Suprapubic skin (tissue), 4 donors: ENCODE data around the gene NPAS3. TPM values are rescaled to one million over a fixed set of nuclear protein-coding genes. Genes with fewer than 3 reads are reported as not detected.
A peak's percentile ranks its signal among the peaks of the same experiment; 100 is the strongest.

Source experiments
- DNase-seq, 2 donors: peaks; one replicate each; pipeline ENCODE4 v3.0.0-alpha.2; 2019; ENCODE audit warnings: low spot score in 2 of 2
- H3K27ac ChIP-seq: fragments of 200-600 bp; sonication (generic); one replicate; pipeline ENCODE4 v1.5.1; 2019
- H3K27me3 ChIP-seq: fragments of 200-600 bp; sonication (generic); one replicate; pipeline ENCODE4 v1.5.1; 2019
- H3K36me3 ChIP-seq: fragments of 200-600 bp; sonication (generic); one replicate; pipeline ENCODE4 v1.5.1; 2019
- H3K4me1 ChIP-seq: fragments of 200-600 bp; sonication (generic); one replicate; pipeline ENCODE4 v1.5.1; 2019
- H3K4me3 ChIP-seq: fragments of 200-600 bp; sonication (generic); one replicate; pipeline ENCODE4 v1.5.1; 2019; ENCODE audit warnings: mild to moderate bottlenecking
- H3K9me3 ChIP-seq: fragments of 200-600 bp; sonication (generic); one replicate; pipeline ENCODE4 v1.5.1; 2019
- EP300 ChIP-seq: sonication (generic); formaldehyde crosslinking; IDR thresholded peaks from one replicate; pipeline ENCODE4 v1.6.1; 2017; ENCODE audit warnings: antibody characterized with exemption
- POLR2A ChIP-seq, 2 donors: fragments of 450-650 bp; IDR thresholded peaks; one replicate each; pipeline ENCODE4 v1.6.1; 2017; ENCODE audit warnings: antibody characterized with exemption in 2 of 2, mild to moderate bottlenecking in 2 of 2, moderate library complexity in 2 of 2
- POLR2AphosphoS5 ChIP-seq, 3 donors: sonication (generic); formaldehyde crosslinking; IDR thresholded peaks; one replicate each; pipeline ENCODE4 v1.6.1; 2017; ENCODE audit warnings: antibody characterized with exemption in 3 of 3
- WGBS: methylation state at CpG from one replicate; pipeline ENCODE4 v1.1.5; 2018; 5-methylcytosine and 5-hydroxymethylcytosine counted together
- total RNA-seq, 4 donors: library from RNA; depleted of rRNA; stranded (reverse); fragments of >200 nt; gene quantifications; one replicate each; pipeline ENCODE4 v1.1.0, GENCODE V29; 2016
- TF ChIP-seq, protein P1 (sequence below), 2 donors: fragments of 200-600 bp in 1 of 2; fragments of 450-650 bp in 1 of 2; sonication (generic) in 1 of 2; IDR thresholded peaks; one replicate each; pipeline ENCODE4 v1.5.1; 2016 to 2019; ENCODE audit warnings: antibody characterized with exemption in 2 of 2, mild to moderate bottlenecking in 1 of 2, moderate library complexity in 1 of 2

The NPAS3 gene
- total RNA-seq, 4 donors from 2014 or later: 0.17 to 0.45 (median 0.29) TPM; not detected in 1

DNA sequence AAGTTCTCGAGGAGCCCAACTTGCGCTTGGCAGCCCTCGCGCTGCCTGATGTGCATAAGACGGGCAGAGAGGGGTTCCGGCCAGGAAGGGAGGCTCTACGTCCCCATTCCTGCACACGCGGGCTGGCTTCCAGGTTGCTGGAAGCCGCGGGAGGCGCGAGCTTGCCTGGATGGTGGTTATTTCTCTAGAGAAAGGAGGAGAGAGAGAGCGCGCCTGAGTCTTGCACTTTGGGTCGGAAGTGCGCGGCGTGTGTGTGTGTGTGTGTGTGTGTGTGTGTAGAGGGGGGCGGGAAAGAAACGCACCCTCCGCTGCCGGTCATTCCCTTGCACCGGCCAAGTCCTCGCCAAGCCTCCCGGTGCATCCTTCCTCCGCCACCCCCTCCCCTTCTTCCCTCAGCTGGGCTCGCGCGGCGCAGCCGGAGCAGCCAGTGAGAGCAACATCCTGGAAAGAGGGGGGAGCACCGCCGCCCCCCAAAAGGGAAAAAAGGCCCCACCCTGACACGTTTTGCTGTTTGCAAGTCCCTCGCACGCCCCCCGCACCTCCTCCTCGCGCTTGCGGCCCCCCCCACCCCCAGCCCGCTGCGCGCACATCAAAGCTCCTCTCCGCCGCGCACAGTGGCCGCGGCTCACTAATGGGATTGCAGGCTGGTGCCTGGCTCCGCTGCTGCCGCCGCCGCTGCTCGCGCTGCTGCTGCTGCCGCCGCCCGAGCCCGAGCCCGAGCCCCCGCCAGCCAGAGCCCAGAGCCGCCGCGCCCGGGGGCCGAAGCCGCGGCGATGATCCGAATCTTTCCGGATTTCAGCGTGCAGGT lies 4.4 kb upstream of the NPAS3 start:
- peaks cover 28% of the 10 kb centered on the region for H3K4me1 ChIP-seq
- TF ChIP-seq EP300 (no peak), POLR2AphosphoS5 (IDR thresholded peaks at IDR 0.05) (no peak), POLR2A (IDR thresholded peaks at IDR 0.05) (no peak)
- TF ChIP-seq, protein P1, sequence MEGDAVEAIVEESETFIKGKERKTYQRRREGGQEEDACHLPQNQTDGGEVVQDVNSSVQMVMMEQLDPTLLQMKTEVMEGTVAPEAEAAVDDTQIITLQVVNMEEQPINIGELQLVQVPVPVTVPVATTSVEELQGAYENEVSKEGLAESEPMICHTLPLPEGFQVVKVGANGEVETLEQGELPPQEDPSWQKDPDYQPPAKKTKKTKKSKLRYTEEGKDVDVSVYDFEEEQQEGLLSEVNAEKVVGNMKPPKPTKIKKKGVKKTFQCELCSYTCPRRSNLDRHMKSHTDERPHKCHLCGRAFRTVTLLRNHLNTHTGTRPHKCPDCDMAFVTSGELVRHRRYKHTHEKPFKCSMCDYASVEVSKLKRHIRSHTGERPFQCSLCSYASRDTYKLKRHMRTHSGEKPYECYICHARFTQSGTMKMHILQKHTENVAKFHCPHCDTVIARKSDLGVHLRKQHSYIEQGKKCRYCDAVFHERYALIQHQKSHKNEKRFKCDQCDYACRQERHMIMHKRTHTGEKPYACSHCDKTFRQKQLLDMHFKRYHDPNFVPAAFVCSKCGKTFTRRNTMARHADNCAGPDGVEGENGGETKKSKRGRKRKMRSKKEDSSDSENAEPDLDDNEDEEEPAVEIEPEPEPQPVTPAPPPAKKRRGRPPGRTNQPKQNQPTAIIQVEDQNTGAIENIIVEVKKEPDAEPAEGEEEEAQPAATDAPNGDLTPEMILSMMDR (IDR thresholded peaks at IDR 0.05): no peak
- DNase-seq: no peak
- no peaks in the 10 kb centered on the region for H3K36me3 ChIP-seq
- peaks cover 51% of the 10 kb centered on the region for H3K27me3 ChIP-seq
- peak overlapping the region; percentile 57 for H3K4me3 ChIP-seq
- H3K9me3 ChIP-seq: no peaks in the 10 kb centered on the region
- under 1% methylated on average over 18 of the region's 72 CpGs for WGBS
- H3K27ac ChIP-seq: no peak overlapping the region

DNA sequence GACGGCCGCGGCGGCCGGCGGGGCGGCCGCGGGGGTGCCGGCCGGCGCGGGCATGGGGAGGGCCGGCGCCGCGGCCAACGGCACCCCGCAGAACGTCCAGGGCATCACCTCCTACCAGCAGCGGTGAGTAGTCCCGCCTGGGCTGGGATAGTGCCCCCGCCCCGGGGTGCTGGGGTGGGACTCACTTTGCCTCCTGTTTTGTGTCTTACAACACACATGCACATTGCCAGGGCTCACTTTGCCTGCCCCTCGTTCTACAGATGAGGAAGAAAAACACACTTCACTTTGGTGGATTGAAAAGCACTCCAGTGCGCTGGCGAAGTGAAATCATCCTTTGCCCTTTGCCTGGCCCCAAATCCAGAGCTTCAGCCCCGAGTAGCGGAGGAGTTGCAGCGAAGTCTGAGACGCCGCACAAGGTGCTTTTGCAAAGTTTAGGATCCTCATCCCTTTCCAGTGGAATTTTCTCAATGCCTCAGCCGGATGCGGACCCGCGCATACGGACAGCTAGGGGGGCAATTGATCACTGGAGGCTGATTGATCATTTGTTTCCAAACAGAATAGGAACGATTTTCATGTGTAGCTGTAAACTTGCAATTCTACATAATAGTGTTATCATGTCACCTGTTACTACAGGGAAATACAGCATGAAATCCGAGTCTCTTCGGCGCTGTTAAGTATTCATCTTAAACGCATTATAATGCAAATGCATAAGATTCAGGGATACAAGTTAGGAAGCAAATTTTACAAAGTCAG lies 3.6 kb upstream of the NPAS3 start:
- no peak for TF ChIP-seq POLR2A (IDR thresholded peaks at IDR 0.05)
- no peak for TF ChIP-seq EP300
- TF ChIP-seq POLR2AphosphoS5 (IDR thresholded peaks at IDR 0.05): no peak
- TF ChIP-seq, protein P1 (IDR thresholded peaks at IDR 0.05): no peak
- H3K36me3 ChIP-seq: no peaks in the 10 kb centered on the region
- H3K9me3 ChIP-seq: no peaks in the 10 kb centered on the region
- H3K4me3 ChIP-seq: peak overlapping the region; percentile 57
- H3K4me1 ChIP-seq: peaks cover 31% of the 10 kb centered on the region
- no peak overlapping the region for H3K27ac ChIP-seq
- H3K27me3 ChIP-seq: peaks cover 51% of the 10 kb centered on the region
- no peak for DNase-seq
- 16% methylated on average over 18 of the region's 42 CpGs for WGBS

DNA sequence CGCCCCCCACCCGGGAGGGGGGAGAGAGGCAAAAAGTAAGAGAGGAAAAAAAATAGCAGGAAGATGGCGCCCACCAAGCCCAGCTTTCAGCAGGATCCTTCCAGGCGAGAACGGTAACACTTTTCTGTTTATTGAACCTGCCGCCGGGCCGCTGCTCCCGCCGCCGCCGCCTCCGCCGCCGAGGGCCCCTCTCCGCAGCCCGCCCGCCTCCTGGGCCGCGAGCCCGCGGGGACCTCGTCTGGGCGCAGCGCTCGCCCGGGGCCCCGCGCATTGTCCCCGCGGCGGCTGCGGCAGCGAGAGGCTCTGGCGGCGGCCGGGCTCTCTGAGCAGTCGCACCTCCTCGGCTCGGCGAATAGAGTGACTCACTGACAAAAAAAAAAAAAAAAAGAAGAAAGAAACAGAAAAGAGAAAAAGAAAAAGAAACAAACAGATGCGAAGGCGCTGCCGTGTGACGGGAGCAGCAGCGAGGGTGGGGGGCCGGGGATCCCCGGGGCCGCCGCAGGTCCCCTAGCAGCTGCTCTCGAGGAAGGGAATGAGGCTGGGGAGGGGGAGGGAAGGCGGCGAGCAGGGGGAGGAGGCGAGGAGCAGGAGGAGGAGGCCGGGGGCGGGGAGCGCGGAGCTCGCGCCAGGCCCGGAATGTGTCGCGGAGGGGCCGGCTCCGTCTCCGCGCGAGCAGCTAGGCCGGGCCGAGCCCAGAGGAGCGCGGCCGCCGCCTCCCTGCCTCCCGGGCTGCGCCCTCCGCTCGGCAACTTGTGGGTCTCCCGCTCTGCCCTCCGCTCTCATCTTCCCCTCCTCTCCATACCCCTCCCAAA lies 781 bp downstream of the NPAS3 start:
- no peak for TF ChIP-seq POLR2A (IDR thresholded peaks at IDR 0.05)
- TF ChIP-seq, protein P1 (IDR thresholded peaks at IDR 0.05): no peak
- no peak for TF ChIP-seq POLR2AphosphoS5 (IDR thresholded peaks at IDR 0.05)
- no peak for TF ChIP-seq EP300
- no peaks in the 10 kb centered on the region for H3K36me3 ChIP-seq
- peaks cover 23% of the 10 kb centered on the region for H3K27me3 ChIP-seq
- peak overlapping the region; percentile 87 for H3K27ac ChIP-seq
- DNase-seq: peak; percentile 83
- H3K4me1 ChIP-seq: peaks cover 20% of the 10 kb centered on the region
- H3K9me3 ChIP-seq: no peaks in the 10 kb centered on the region
- WGBS: under 1% methylated on average over 60 of the region's 80 CpGs
- peak overlapping the region; percentile 64 for H3K4me3 ChIP-seq

DNA sequence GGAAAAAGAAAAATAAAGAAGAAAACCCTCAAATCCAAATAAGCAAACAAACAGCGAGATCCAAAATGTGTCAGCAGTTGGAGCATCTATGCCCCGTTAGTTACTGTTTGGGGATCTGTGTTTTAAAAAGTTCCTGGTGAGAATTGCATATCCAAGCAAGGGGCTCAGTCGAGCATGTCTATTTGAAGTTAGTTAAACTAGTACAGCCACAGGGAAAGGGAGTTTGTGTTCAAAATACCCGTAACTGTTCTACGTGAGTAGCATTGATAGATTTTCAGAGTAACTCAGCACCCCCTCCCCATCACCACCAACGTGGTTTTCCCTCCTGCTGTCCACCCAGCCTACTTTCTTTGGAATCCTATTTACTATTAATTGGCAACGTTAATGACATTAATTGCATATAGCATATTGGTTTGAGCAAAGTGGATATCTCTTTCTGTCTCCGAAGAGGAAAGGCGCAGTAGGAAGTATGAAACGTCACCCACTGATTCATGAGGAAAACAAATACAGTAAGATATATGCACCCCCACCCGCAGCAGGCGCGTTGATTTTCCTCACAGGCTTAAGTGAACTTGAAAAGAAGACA lies 1.5 kb downstream of the NPAS3 start:
- no peaks in the 10 kb centered on the region for H3K9me3 ChIP-seq
- peak overlapping the region; percentile 87 for H3K27ac ChIP-seq
- H3K4me1 ChIP-seq: peaks cover 13% of the 10 kb centered on the region
- 40% methylated on average over 13 of the region's 13 CpGs for WGBS
- H3K36me3 ChIP-seq: no peaks in the 10 kb centered on the region
- H3K27me3 ChIP-seq: peaks cover 18% of the 10 kb centered on the region
- DNase-seq: no peak
- H3K4me3 ChIP-seq: peak overlapping the region; percentile 64
- TF ChIP-seq POLR2AphosphoS5 (IDR thresholded peaks at IDR 0.05) (no peak), EP300 (no peak), POLR2A (IDR thresholded peaks at IDR 0.05) (no peak)
- TF ChIP-seq, protein P1 (IDR thresholded peaks at IDR 0.05): no peak
